ENCODE measurements around the gene PDRG1. TPM values are rescaled to one million over a fixed set of nuclear protein-coding genes. Genes with fewer than 3 reads are reported as not detected.

Gene PDRG1
- 5.1 TPM for total RNA-seq

DNA sequence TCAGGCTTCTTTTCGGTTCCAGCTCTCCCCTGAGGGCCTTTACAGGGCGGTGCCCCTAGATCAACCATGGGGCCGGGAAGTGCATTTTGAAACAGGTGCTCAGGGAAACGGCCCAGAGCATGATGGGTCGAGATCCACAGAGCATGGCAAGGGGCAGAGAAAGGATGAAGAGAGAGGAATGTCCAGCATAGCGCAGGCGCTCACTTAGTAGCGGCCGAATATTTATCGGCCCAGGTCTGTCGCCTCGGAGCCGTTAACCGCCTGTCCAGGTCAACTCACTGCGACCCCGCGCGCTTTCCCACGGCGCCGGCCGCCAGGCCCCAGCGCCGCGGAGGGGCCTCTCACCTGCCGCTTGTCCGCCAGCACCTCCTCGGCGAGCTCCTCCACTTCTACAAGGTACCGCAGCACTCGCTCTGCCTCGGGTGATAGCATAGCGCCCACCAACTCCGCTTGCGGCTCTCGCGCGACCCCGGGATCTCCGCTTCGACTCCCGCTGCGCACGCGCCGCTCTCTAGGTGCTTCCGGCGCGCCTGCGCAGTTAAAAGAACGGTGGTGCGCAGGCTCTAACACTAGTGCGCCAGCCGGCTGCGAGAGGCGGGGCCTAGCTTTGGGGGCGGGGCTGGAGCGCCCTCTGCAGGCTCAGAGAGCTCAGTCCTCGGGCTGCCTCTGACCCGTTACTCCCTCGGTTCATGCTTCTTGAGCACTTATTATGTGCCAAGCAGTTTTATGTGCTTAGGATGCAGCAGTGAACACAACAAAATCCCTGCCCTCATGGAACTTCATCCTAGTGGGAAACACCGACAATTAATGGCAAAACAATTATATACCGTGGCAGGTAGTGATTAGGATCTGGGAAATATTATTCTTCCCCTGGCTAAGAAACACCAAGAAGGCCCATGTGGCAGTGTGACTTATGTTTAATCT, at the start of gene PDRG1:
TSS of gene PDRG1 (minus strand) at position 517 of the 924 bp plus-strand sequence. CDS start at position 432, 85 bp downstream.
- peak; percentile 95 for DNase-seq (ENCODE audit: low spot score)
- ATAC-seq = peak; percentile 99

DNA sequence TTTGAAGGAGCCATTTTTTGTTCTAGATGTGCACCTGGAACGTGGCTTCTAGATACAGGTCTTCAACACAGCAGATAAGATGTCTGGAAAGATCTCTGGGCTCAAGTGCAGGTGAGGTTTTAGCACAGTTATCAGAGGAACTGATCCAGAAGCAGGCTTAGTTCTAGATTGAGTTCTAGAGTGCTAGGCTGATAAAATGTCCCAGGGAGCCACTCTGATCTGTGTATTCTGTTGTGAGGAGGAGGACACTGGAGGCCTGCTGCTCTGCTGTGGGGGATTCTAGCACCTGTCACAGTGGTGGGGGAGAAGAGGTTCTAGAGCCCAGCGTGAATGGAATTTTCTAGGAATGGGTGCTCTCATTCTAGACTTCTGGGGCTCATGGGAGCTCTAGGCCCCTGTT, 46.4 kb upstream of the PDRG1 start:
- ATAC-seq = no peak
- DNase-seq (ENCODE audit: low spot score) = no peak

DNA sequence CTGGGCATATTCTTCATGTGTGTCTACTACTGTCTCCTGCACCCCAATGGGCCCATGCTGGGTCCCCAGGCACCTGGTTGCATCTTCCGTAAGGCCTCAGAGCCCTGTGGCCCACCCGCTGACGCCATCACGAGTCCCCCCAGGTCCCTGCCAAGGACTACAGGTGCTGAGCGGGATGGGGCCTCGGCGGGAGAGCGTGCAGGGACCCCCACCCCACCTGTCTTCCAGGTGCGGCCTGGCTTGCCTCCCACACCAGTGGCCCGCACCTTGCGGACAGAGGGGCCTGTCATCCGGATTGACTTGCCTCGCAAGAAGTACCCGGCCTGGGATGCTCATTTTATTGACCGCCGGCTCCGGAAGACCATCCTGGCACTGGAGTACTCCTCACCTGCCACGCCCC, 45.1 kb upstream of the PDRG1 start:
- ATAC-seq = no peak
- no peak for DNase-seq (ENCODE audit: low spot score)

DNA sequence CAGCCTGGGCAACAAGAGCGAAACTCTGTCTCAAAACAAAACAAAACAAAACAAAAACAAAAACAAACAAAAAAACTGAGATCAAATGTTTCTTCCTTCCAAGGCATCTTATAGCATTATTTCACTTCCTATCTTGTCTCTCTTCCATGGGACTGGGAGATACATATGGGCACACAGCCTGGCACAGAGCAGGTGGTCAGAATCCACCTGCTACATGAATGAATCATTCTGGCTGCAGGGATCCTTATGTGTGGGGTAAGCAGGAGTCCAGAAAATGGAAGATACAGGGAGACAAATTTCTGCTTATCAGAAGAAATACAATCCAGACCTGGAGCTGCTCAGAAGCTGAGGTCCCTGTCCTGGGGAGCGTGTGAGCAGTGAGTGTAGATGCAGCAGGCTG, 40.2 kb upstream of the PDRG1 start:
- DNase-seq (ENCODE audit: low spot score) = no peak
- no peak for ATAC-seq

DNA sequence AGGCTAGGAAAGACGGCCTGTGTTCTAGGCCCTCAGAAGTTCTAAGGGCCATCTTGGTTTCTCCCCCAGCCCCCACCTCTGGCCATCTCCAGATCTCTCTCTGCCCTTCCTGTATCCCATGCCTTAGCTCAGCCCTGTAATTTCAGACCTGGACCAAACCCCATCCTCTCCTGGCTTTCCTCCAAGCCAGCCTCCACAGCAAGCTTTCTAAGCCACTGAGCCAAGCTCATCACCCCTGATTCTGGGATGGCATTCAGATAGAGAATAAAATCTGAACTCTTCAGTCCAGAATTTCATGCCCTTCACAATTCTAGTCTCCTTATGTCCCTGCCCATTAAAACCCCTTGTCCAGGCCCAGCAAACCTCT, 39.5 kb upstream of the PDRG1 start:
- no peak for ATAC-seq
- DNase-seq (ENCODE audit: low spot score) = no peak

DNA sequence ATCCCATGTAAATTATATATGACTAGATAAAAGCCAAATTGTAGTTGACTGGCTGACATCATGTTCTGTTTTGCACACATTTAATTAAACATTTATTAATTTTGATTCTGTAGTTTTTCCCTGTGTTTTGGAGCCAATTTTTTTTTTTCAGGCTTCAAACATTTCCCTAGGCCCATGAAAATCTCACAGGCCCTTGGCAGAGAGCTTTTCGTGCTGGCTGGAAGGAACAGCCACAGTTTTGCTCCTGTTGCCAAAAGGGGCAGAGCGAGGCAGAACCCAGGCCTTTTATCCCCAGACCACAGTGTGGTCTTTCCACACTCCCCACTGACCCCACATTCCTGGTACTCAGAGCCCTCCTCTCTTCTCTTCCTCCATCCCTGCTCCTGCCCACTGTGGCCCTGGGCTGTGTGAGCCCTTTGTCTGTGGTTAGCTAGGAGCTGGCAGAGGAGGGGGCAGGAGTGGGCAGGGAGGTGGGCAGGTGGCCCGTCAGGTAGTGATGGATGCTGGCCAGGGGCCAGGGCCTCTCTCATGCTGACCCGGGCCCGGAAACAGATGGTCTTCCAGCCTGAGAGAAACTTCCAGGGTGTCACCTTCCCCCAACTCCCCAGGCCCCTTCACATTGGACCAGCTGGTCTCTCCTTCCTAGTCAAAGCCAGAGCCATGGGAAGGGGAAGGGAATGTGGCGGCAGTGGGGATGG, 38.9 kb upstream of the PDRG1 start:
- DNase-seq (ENCODE audit: low spot score) (no peak), ATAC-seq (no peak)

DNA sequence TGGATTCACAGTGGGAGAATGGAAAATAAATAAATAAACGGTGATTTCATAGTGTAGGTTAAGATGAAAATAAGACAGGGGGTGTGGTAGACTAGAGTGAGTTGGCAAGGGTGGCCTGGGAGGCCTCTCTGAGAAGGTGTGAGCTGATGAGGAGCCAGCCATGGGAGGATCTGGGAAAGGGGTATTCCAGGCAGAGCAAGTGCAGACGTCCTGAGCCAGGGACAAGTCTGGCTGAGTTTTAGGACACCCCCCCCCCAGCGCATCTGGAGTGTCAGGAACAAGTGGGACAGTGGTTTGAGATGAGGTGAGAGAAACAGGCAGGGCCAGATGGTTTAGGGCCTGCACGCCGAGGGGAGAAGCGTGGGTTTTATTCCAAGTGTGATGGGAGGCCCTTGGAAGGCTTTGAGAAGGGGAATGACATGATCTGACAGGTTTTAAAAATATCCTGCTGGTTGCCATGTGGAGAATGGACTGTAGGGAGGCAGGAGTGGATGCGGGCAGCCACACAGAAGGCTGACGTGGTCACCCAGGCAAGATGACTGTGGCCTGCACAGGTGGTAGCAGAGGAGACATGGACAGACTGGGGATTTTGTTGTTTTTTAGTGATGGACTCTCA, 37.3 kb upstream of the PDRG1 start:
- ATAC-seq = no peak
- DNase-seq (ENCODE audit: low spot score) = no peak

DNA sequence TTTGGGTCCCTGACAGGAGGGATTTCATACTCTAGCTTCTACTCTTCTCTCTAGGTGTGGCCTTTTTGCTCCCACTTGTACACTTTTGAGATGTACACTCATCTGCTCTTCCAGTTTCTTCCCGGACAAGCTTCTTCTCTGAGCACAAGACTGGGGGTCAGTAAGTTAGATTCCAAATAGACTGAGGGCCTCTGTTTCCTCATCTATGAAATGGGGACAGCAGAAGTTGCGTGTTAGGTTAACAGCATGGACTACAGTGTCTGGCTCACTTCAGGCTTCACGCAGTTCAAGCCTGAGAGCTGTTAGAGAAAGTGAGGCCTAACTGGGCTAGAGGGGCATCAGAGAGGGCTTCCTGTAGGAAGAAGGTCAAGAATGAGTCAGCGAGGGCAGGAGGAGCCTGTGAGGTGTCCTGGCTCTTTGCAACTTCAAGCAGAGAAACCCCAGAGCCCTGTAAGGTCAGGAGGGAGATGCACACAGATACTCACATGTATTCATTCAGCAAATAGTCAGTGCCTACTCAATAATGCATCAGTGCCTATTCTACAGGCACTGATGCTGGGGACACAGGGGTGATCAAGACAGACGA, 36.7 kb upstream of the PDRG1 start:
- no peak for ATAC-seq

DNA sequence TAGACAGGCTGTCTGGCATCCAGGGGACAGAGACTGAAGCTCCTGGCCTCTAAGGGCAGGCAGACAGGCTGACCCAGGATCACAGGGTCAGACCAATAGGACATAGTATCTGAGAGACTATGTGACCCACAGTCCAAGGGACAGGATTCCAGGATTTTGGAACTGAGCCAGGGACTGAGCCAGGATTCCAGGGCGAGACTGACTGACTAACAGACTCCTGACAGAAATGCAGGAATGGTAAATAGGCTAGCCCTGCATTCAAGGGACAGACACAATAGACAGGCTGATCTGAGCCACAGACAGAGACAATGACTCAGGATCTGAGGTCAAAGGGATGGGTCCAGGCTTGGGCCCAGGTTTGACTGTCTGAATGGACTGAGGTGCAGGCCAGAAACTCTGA, 35.9 kb upstream of the PDRG1 start:
- ATAC-seq (peak; percentile 70), DNase-seq (ENCODE audit: low spot score) (no peak)

More for the DNA sequence above, 36.7 kb upstream of the PDRG1 start:
- no peak for DNase-seq (ENCODE audit: low spot score)

DNA sequence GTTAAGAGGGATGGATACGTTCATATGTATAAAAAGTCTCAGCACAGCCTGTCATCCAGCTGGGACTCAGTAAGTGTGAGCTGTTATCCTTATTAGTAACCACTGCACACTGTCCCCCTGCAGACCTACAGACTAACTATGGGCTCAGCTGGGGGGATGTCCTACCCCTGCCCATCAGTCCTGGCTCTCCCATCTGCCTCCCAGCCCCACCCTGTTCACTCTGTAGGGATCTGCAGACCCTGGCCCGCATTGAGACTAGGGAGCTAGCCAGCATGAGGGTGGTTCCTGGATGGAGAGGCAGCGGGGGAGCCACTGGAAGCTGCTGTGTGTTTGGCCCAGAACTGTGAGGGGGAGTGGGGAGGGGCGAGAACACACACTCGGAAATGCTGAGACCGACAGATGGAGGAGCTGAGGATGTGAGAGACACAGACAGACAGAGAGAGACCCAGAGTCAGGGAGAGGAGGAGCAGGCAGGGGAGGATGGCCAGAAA, 33.2 kb upstream of the PDRG1 start:
- no peak for ATAC-seq
- DNase-seq (ENCODE audit: low spot score) = no peak

DNA sequence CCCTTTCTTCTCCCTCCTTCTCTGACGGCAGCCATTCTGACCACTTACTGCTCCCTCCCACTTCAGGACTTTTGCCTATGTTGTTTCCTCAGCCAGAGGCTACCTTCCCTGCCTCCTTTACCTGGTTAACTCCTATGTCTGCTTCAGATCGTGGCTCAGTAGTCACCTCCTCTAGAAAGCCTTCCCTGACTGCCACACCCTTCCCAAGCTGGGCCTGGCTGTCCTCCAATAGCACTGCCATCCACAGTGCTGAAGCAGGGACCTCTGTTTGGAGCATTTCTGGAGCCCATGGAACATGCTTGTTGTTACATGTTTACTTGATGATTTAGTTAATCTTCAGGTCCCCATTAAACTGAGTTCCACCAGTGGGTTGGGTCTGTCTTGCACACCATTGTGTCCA, 29.9 kb upstream of the PDRG1 start:
- DNase-seq (ENCODE audit: low spot score) = no peak
- no peak for ATAC-seq

DNA sequence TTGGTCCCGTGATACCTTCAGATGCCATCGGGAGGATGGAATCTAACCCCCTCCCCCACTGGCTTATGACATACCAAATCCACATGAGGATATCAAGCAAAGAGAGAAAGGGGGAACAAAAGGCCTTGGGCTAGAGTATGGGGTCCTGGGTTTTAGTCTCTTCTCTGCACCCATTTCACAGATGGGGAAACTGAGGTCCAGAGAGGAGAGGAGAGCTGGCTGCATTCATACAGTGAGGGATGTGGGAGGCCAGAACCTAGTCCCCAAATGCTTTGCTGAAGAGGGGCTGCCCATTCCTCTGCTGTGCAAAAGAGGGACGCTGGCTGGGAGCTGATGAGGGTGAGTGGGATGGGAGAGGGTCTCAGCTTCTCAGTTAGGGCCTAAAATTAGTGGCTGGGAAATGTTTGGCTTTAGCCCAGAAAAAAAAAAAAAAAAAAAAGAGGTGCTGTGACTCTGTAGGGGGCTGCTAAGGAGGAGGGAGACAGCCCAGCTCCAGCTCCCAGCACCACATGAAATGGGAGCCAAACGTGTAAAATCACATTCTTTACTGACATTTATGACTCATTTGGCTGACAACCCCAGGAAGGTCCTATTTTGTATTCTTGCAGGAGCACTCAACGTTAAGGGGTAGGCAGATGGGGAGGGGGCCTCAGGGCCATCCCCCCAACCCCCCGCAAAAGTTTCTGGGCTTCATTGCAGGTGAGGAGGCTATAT, 28.0 kb upstream of the PDRG1 start:
- ATAC-seq = no peak
- DNase-seq (ENCODE audit: low spot score) = no peak

DNA sequence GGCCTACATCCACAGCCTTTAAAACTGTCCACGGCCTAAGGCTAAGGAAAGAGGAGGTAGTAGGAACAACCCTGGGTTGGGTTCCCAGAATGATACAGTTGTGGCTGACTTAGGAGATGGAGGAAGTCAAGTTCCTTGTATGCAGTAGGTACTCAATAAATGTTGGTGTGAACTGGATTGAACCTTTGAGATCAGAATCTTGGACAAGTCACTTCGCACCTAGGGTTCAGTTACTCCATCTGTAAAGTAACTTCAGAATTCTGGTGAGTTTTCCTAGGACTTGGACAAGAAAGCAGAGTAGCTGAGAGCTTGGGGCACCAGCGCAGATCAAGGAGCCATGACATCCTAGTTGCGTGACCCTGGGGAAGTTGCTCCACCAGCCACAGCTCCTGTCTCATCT, 25.2 kb upstream of the PDRG1 start:
- ATAC-seq (no peak), DNase-seq (ENCODE audit: low spot score) (no peak)

DNA sequence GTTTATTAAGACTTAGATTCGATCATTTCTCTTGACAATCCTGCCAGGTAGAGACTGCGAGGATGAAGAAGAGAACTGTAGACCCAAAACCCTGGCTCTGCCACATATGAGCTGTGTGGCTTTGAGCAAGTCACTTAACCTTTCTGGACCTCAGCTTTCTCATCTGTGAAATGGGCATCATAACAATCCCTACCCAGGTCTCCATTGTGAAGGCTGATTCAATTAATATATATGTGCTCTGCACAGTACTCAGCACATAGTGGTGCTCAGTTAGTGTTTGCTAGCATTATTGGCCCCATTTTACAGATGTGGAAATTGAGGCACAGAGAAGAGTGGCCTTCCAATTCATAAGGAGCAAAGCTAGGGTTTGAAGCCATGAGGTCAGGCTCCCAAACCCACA, 24.0 kb upstream of the PDRG1 start:
- ATAC-seq (no peak), DNase-seq (ENCODE audit: low spot score) (no peak)

DNA sequence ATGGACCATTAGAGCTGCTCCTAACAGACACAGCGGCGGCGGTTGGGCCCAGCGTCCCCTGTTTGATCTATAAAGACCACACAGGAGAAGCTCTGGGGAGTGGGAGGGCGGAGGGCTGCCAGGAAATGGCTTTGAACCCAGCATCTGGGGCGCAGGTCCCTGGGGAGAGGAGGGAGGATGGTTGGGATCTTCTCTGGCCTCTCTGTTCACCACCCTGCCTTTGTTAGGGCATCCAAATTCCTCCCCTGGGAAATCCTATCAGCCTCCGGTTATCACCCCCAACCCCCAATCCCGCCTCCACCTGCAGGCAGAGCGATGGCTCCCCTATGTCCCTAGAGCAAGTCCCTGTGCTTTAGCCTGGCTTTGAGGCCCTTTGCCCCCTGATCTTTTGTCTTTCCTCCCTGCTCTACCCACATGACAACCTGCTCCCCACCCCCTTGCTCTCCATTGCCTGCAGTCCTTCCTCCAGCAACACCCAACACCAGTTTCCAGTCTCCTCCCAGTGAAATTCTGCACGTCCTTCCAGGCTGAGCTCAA, 23.2 kb upstream of the PDRG1 start:
- no peak for DNase-seq (ENCODE audit: low spot score)
- no peak for ATAC-seq

DNA sequence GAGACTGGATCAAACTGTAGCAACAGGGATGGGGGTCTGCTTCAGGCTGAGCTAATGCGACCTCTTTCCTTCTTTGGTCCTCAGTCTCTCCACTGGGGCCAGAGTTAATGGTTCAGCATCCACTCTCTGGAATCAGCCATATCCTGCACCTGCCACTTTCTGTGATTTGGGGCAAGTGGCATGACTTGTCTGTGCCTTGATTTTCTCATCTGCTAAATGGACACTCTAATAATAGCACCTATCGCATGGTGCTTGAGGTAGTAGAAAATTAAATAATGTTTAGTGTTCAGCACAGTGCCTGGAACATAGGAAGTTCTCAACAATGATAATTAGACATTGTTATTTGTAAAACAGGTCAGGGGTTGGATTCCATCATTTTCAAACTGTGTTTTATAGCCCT, 22.4 kb upstream of the PDRG1 start:
- DNase-seq (ENCODE audit: low spot score) = no peak
- no peak for ATAC-seq

DNA sequence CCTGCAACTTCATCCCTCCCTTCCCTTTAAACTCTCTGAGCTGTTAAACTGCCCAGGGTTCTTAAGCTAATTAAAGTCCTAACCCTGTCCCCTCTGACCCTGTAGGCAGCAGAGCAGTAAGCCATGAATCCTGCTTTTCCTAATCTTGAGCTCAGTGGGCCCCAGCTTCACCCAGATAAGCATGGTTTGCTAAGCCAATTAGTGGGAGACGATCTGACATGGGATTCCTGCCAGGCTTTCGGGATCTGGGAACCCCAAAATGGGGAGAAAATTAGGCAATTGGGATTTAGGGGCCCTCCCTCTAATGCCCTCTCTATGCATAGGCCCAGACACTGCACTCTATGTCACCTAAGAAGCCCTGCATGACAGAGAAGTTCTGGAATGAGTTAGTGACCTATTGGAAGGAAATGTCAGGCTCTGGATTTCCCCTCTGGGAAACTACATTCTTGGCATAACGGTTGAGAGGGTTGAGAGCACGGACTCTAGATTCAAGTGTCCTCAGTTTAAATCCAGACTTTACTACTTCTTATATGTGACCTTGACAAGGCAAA, 20.7 kb upstream of the PDRG1 start:
- ATAC-seq (no peak), DNase-seq (ENCODE audit: low spot score) (no peak)

DNA sequence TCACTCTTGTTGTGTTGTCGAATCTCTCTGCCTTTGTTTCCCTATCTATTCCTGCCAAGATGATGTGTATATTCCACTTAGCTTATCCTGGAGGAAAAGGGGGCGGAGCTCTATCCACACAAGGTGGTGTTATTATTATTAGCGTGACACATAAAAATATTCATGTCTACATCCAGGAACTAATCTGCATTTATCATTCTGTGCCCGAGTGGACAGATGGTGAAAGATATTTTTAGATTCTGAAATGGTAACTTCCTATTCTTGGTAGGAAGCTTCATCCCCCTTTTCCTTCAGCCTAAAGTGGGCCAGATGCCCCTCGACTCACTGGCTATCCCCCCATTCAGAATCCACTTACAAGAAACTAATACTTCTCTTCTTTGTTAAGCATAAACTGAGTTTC, 18.1 kb upstream of the PDRG1 start:
- DNase-seq (ENCODE audit: low spot score) (no peak), ATAC-seq (no peak)

DNA sequence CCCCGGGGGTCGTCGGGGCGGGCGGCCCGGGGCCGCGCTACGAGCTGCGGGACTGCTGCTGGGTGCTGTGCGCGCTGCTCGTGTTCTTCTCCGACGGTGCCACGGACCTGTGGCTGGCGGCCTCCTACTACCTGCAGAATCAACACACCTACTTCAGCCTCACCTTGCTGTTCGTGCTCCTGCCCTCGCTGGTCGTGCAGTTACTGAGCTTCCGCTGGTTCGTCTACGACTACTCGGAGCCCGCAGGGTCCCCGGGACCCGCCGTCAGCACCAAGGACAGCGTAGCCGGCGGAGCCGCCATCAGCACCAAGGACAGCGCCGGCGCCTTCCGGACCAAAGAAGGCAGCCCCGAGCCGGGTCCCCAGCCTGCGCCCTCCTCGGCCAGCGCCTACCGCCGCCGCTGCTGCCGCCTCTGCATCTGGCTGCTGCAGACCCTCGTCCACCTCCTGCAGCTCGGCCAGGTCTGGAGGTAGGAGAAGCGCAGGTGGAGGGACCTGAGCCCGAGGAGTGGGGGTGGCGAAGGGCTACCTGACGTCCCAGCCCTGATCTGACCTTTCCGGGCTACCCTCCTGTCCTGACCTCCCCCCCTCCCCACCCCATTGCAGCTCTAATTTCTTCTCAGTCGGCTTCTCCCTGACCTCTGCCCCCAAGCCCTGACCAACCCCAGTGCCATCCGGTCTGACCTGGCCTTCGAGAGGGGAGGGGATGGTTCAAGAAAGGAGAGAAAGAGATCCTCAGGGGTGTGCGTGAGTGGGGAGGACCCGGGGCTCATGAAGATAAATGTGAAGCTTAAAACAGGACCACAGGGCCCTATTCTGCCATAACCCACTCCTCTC, 16.7 kb upstream of the PDRG1 start:
- DNase-seq (ENCODE audit: low spot score) (peak; percentile 60), ATAC-seq (peak; percentile 93)

Data from left lobe of liver (tissue), 2 donors.